Daoy (cell line): ENCODE measurements around the gene SIGLEC11. TPM values are rescaled to one million over a fixed set of nuclear protein-coding genes. Genes with fewer than 3 reads are reported as not detected.
A peak's percentile ranks its signal among the peaks of the same experiment; 100 is the strongest.
"Not testable (repeated sequence)": the region's sequence is repeated elsewhere in the genome, so short reads cannot be mapped to it uniquely, and the experiment has no call there.

Experiments used
- DNase-seq: peaks from one replicate; pipeline ENCODE4 v3.0.0-alpha.2; 2015; ENCODE audit warnings: low read depth
- total RNA-seq: library from RNA; depleted of rRNA; stranded (reverse); fragments of >200 nt; shearing (Covaris generic); gene quantifications from 2 replicates; pipeline ENCODE4 v1.2.3, GENCODE V29; 2014

The SIGLEC11 gene
- total RNA-seq, 1 experiment from 2014 or later, result not detected

GRCh38 chr19:49951806-49952478 is 9.0 kb downstream of the SIGLEC11 start:
- no peak for DNase-seq

GRCh38 chr19:49950956-49951526 is 9.9 kb downstream of the SIGLEC11 start:
- no peak for DNase-seq

- DNase-seq, result no peak
Observed at GRCh38 chr19:49950590-49950948, 10.4 kb downstream of the SIGLEC11 start.

GRCh38 chr19:49949742-49950589 is 11.0 kb downstream of the SIGLEC11 start:
- peak; percentile 36 for DNase-seq

- DNase-seq, result no peak
Observed at GRCh38 chr19:49946415-49946814, 14.6 kb downstream of the SIGLEC11 start.

- DNase-seq, result not testable (repeated sequence)
Observed at GRCh38 chr19:49944567-49944966, 16.4 kb downstream of the SIGLEC11 start.

- no peak for DNase-seq
Observed at GRCh38 chr19:49940482-49940791, 20.5 kb downstream of the SIGLEC11 start.

GRCh38 chr19:49939721-49940481 is 21.1 kb downstream of the SIGLEC11 start:
- DNase-seq, result no peak

GRCh38 chr19:49938662-49939061 is 22.3 kb downstream of the SIGLEC11 start:
- DNase-seq, result no peak

- DNase-seq, result peak; percentile 83
Observed at GRCh38 chr19:49937750-49938381, 23.1 kb downstream of the SIGLEC11 start.

GRCh38 chr19:49936549-49936948 is 24.4 kb downstream of the SIGLEC11 start:
- no peak for DNase-seq

- no peak for DNase-seq
Observed at GRCh38 chr19:49933643-49934042, 27.3 kb downstream of the SIGLEC11 start.

GRCh38 chr19:49932731-49933131 is 28.2 kb downstream of the SIGLEC11 start:
- DNase-seq, result no peak

- DNase-seq, result no peak
Observed at GRCh38 chr19:49932041-49932451, 28.9 kb downstream of the SIGLEC11 start.

GRCh38 chr19:49931293-49932040 is 29.5 kb downstream of the SIGLEC11 start:
- DNase-seq, result no peak

GRCh38 chr19:49930483-49931011 is 30.4 kb downstream of the SIGLEC11 start:
- DNase-seq, result no peak

GRCh38 chr19:49929611-49930482 is 31.1 kb downstream of the SIGLEC11 start:
- DNase-seq, result peak; percentile 96

- DNase-seq, result peak; percentile 95
Observed at GRCh38 chr19:49929121-49929610, 31.8 kb downstream of the SIGLEC11 start, which contains the start of the genes ATF5 and NUP62. TSS of gene ATF5 (plus strand) at chr19:49929205. CDS start at chr19:49930851, 1,646 bp downstream. TSS of gene NUP62 (minus strand) at chr19:49929504. CDS start at chr19:49909807, 19,697 bp downstream.
